Neural crest cell (in vitro differentiated cells): ENCODE data around the gene ZNF483. TPM values are rescaled to one million over a fixed set of nuclear protein-coding genes. Genes with fewer than 3 reads are reported as not detected.
"Not testable (repeated sequence)": the region's sequence is repeated elsewhere in the genome, so short reads cannot be mapped to it uniquely, and the experiment has no call there.

Experiments
- DNase-seq: peaks from one replicate; pipeline ENCODE4 v3.0.0; 2021; ENCODE audit warnings: low read depth, mixed read lengths, low spot score
- H3K27ac Mint-ChIP-seq: one replicate; pipeline ENCODE4 v1.8.0; 2021; ENCODE audit warnings: mild to moderate bottlenecking, mixed read lengths; ENCODE audit not compliant: unreplicated experiment
- H3K27me3 Mint-ChIP-seq: 2 replicates; pipeline ENCODE4 v1.8.0; 2021; ENCODE audit warnings: low read depth, mild to moderate bottlenecking, mixed read lengths
- H3K36me3 Mint-ChIP-seq: 2 replicates; pipeline ENCODE4 v1.8.0; 2021; ENCODE audit warnings: low read depth, mild to moderate bottlenecking, mixed read lengths
- H3K4me1 Mint-ChIP-seq: 2 replicates; pipeline ENCODE4 v1.8.0; 2021; ENCODE audit warnings: mixed read lengths
- H3K4me3 Mint-ChIP-seq: one replicate; pipeline ENCODE4 v1.8.0; 2021; ENCODE audit warnings: mild to moderate bottlenecking, mixed read lengths
- H3K9me3 Mint-ChIP-seq: 2 replicates; pipeline ENCODE4 v1.8.0; 2021; ENCODE audit warnings: mixed read lengths
- total RNA-seq: library from RNA; stranded (reverse); gene quantifications from 2 replicates; pipeline ENCODE4 v1.2.1, GENCODE V29; 2021
- TF ChIP-seq, protein P1 (sequence below): fragments of 200-600 bp; sonication (generic); conservative IDR thresholded peaks from 2 replicates; pipeline ENCODE4 v1.5.0; 2021; ENCODE audit warnings: antibody characterized with exemption, mild to moderate bottlenecking

The ZNF483 gene
- total RNA-seq, 1 donor from 2014 or later: 26.0 TPM

- no peaks in the 10 kb centered on the region for H3K9me3 Mint-ChIP-seq
- TF ChIP-seq, protein P1, sequence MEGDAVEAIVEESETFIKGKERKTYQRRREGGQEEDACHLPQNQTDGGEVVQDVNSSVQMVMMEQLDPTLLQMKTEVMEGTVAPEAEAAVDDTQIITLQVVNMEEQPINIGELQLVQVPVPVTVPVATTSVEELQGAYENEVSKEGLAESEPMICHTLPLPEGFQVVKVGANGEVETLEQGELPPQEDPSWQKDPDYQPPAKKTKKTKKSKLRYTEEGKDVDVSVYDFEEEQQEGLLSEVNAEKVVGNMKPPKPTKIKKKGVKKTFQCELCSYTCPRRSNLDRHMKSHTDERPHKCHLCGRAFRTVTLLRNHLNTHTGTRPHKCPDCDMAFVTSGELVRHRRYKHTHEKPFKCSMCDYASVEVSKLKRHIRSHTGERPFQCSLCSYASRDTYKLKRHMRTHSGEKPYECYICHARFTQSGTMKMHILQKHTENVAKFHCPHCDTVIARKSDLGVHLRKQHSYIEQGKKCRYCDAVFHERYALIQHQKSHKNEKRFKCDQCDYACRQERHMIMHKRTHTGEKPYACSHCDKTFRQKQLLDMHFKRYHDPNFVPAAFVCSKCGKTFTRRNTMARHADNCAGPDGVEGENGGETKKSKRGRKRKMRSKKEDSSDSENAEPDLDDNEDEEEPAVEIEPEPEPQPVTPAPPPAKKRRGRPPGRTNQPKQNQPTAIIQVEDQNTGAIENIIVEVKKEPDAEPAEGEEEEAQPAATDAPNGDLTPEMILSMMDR: no peak
- H3K4me1 Mint-ChIP-seq: no peaks in the 10 kb centered on the region
- H3K4me3 Mint-ChIP-seq: no peak overlapping the region
- no peak for DNase-seq
- H3K27me3 Mint-ChIP-seq: peaks cover 4% of the 10 kb centered on the region
- H3K36me3 Mint-ChIP-seq: no peaks in the 10 kb centered on the region
- H3K27ac Mint-ChIP-seq: no peak overlapping the region
These were observed 90.9 kb downstream of the ZNF483 start for GRCh38 chr9:111615928-111616327.

DNA sequence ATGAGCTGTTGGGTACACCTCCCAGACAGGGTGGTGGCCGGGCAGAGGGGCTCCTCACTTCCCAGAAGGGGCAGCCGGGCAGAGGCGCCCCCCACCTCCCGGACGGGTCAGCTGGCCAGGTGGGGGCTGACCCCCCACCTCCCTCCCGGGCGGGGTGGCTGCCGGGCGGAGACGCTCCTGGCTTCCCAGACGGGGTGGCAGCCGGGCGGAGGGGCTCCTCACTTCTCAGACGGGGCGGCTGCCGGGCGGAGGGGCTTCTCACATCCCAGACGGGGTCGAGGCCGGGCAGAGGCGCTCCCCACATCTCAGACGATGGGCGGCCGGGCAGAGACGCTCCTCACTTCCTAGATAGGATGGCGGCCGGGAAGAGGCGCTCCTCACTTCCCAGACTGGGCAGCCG, 92.4 kb downstream of the ZNF483 start:
- DNase-seq, H3K36me3 Mint-ChIP-seq, H3K9me3 Mint-ChIP-seq, H3K4me1 Mint-ChIP-seq, H3K27ac Mint-ChIP-seq, H3K4me3 Mint-ChIP-seq, H3K27me3 Mint-ChIP-seq: not testable (repeated sequence)

- no peaks in the 10 kb centered on the region for H3K4me1 Mint-ChIP-seq
- H3K27ac Mint-ChIP-seq: no peak overlapping the region
- H3K36me3 Mint-ChIP-seq: no peaks in the 10 kb centered on the region
- no peaks in the 10 kb centered on the region for H3K9me3 Mint-ChIP-seq
- no peak for DNase-seq
- H3K4me3 Mint-ChIP-seq: no peak overlapping the region
- H3K27me3 Mint-ChIP-seq: peaks cover 6% of the 10 kb centered on the region
- TF ChIP-seq, protein P1: peak; percentile 68
These were observed 97.0 kb downstream of the ZNF483 start for GRCh38 chr9:111621895-111622480.

DNA sequence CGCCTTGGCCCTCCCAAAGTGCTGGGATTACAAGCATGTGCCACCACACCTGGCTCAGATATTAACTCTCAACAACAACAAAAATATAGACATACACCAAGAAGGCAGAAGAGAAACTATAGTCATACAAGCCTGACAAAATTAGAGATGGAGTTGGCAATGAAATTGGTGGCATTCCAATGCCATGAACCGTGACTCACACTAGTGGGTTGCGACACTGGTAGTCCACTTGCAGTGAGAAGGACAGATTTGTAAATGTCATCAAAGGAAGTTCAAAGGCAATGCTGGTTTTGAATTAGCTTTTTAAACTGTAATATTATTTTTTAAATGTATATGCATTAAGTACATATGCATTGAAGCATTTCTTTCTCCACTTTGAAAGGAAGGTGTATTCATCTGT, 97.6 kb downstream of the ZNF483 start:
- Mint-ChIP-seq H3K27ac (no peak overlapping the region), H3K9me3 (no peaks in the 10 kb centered on the region), H3K27me3 (peaks cover 6% of the 10 kb centered on the region), H3K4me3 (no peak overlapping the region), H3K36me3 (no peaks in the 10 kb centered on the region), H3K4me1 (no peaks in the 10 kb centered on the region)
- DNase-seq: no peak
- TF ChIP-seq, protein P1: no peak

Other genes starting within 250 kb of the ZNF483 start
- not detected in 2 replicates for gene OR2K2, start 195.0 kb upstream of the ZNF483 start, total RNA-seq
- gene ECPAS, start 40.8 kb upstream of the ZNF483 start, total RNA-seq: 86.4 and 101 TPM in 2 replicates
- gene PTGR1, start 74.5 kb downstream of the ZNF483 start, total RNA-seq: 51.5 and 61.7 TPM in 2 replicates
- 6.0 and 6.3 TPM in 2 replicates for gene DNAJC25, start 106.2 kb downstream of the ZNF483 start, total RNA-seq
- 37.8 and 38.1 TPM in 2 replicates for gene GNG10, start 136.4 kb downstream of the ZNF483 start, total RNA-seq